Neural progenitor cell (in vitro differentiated cells): Measurements from ENCODE around the gene ARHGAP19. TPM values are rescaled to one million over a fixed set of nuclear protein-coding genes. Genes with fewer than 3 reads are reported as not detected.

ENCODE experiments used
- DNase-seq: peaks from one replicate; pipeline ENCODE4 v3.0.0-alpha.2; 2016; ENCODE audit warnings: low spot score
- H2AFZ ChIP-seq: fragments of 200-600 bp; sonication (generic); replicated peaks from 2 replicates; pipeline ENCODE4 v1.6.1; 2016; ENCODE audit warnings: antibody characterized with exemption
- H3F3A ChIP-seq: fragments of 200-600 bp; sonication (generic); 2 replicates; pipeline ENCODE4 v1.6.1; 2016; ENCODE audit warnings: antibody characterized with exemption, low read depth
- H3K27ac ChIP-seq: fragments of 200-600 bp; sonication (generic); 2 replicates; pipeline ENCODE4 v1.5.1; 2016; ENCODE audit warnings: mild to moderate bottlenecking
- H3K27me3 ChIP-seq: fragments of 200-600 bp; sonication (generic); 2 replicates; pipeline ENCODE4 v1.6.1; 2016; ENCODE audit warnings: mild to moderate bottlenecking, moderate library complexity
- H3K36me3 ChIP-seq: fragments of 200-600 bp; sonication (generic); 2 replicates; pipeline ENCODE4 v1.5.1; 2016
- H3K4me1 ChIP-seq: fragments of 200-600 bp; sonication (generic); 2 replicates; pipeline ENCODE4 v1.6.1; 2016; ENCODE audit warnings: mixed run types
- H3K4me2 ChIP-seq: fragments of 200-600 bp; sonication (generic); 2 replicates; pipeline ENCODE4 v1.6.1; 2016
- H3K4me3 ChIP-seq: fragments of 200-600 bp; sonication (generic); 2 replicates; pipeline ENCODE4 v1.5.1; 2016
- H3K79me2 ChIP-seq: fragments of 200-600 bp; sonication (generic); 2 replicates; pipeline ENCODE4 v1.6.1; 2016; ENCODE audit warnings: low read depth
- H3K9ac ChIP-seq: fragments of 200-600 bp; sonication (generic); 2 replicates; pipeline ENCODE4 v1.6.1; 2016
- H3K9me3 ChIP-seq: fragments of 200-600 bp; sonication (generic); 2 replicates; pipeline ENCODE4 v1.5.1; 2016; ENCODE audit warnings: low read depth
- H4K20me1 ChIP-seq: fragments of 200-600 bp; sonication (generic); 2 replicates; pipeline ENCODE4 v1.6.1; 2016; ENCODE audit warnings: low read depth
- H3K27ac Mint-ChIP-seq: 3 replicates; pipeline ENCODE4 v1.8.0; 2021; ENCODE audit warnings: mixed read lengths
- H3K27me3 Mint-ChIP-seq: 2 replicates; pipeline ENCODE4 v1.8.0; 2022; ENCODE audit warnings: low read depth, mild to moderate bottlenecking, inconsistent platforms, moderate library complexity, mixed read lengths; ENCODE audit not compliant: insufficient read depth
- H3K36me3 Mint-ChIP-seq: 3 replicates; pipeline ENCODE4 v1.8.0; 2021; ENCODE audit warnings: mixed read lengths
- H3K4me1 Mint-ChIP-seq: 3 replicates; pipeline ENCODE4 v1.8.0; 2021; ENCODE audit warnings: mixed read lengths
- H3K4me3 Mint-ChIP-seq: 3 replicates; pipeline ENCODE4 v1.8.0; 2021; ENCODE audit warnings: mild to moderate bottlenecking, moderate library complexity, mixed read lengths
- H3K9me3 Mint-ChIP-seq: 3 replicates; pipeline ENCODE4 v1.8.0; 2020; ENCODE audit warnings: mixed read lengths
- EZH2 ChIP-seq: fragments of 200-600 bp; sonication (generic); IDR thresholded peaks from 2 replicates; pipeline ENCODE4 v1.6.1; 2017; ENCODE audit warnings: antibody characterized with exemption, mild to moderate bottlenecking, moderate library complexity
- EZH2phosphoT487 ChIP-seq: fragments of 200-600 bp; sonication (generic); IDR thresholded peaks from 2 replicates; pipeline ENCODE4 v1.6.1; 2017; ENCODE audit warnings: antibody characterized with exemption
- total RNA-seq: library from RNA; depleted of rRNA; stranded (reverse); fragments of >200 nt; gene quantifications from 2 replicates; pipeline ENCODE4 v1.2.3, GENCODE V29; 2015; ENCODE audit warnings: low replicate concordance
- TF ChIP-seq, protein P1 (sequence below): fragments of 200-600 bp; sonication (generic); IDR thresholded peaks from 2 replicates; pipeline ENCODE4 v1.5.1; 2017; ENCODE audit warnings: antibody characterized with exemption, mild to moderate bottlenecking

ARHGAP19 gene
- total RNA-seq, 1 donor from 2014 or later, result 88.8 TPM

GRCh38 chr10:97250952-97251351 lies 41.5 kb downstream of the ARHGAP19 start:
- H3K27ac Mint-ChIP-seq, result no peak overlapping the region
- Histone ChIP-seq H3K9me3 (no peaks in the 10 kb centered on the region), H3K79me2 (no peaks in the 10 kb centered on the region), H3K27me3 (no peaks in the 10 kb centered on the region), H4K20me1 (no peaks in the 10 kb centered on the region), H3K4me2 (no peak overlapping the region), H3K36me3 (peaks cover 5% of the 10 kb centered on the region), H3F3A (peaks cover 7% of the 10 kb centered on the region), H3K4me3 (no peak overlapping the region), H3K27ac (no peak overlapping the region), H2AFZ (no peak overlapping the region), H3K9ac (no peak overlapping the region), H3K4me1 (peaks cover 5% of the 10 kb centered on the region)
- no peaks in the 10 kb centered on the region for H3K27me3 Mint-ChIP-seq
- TF ChIP-seq, protein P1, sequence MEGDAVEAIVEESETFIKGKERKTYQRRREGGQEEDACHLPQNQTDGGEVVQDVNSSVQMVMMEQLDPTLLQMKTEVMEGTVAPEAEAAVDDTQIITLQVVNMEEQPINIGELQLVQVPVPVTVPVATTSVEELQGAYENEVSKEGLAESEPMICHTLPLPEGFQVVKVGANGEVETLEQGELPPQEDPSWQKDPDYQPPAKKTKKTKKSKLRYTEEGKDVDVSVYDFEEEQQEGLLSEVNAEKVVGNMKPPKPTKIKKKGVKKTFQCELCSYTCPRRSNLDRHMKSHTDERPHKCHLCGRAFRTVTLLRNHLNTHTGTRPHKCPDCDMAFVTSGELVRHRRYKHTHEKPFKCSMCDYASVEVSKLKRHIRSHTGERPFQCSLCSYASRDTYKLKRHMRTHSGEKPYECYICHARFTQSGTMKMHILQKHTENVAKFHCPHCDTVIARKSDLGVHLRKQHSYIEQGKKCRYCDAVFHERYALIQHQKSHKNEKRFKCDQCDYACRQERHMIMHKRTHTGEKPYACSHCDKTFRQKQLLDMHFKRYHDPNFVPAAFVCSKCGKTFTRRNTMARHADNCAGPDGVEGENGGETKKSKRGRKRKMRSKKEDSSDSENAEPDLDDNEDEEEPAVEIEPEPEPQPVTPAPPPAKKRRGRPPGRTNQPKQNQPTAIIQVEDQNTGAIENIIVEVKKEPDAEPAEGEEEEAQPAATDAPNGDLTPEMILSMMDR, result no peak
- no peak for TF ChIP-seq EZH2phosphoT487
- TF ChIP-seq EZH2, result no peak
- H3K36me3 Mint-ChIP-seq, result peaks cover 16% of the 10 kb centered on the region
- H3K4me1 Mint-ChIP-seq, result no peaks in the 10 kb centered on the region
- DNase-seq, result no peak
- H3K4me3 Mint-ChIP-seq, result no peak overlapping the region
- H3K9me3 Mint-ChIP-seq, result no peaks in the 10 kb centered on the region

DNA sequence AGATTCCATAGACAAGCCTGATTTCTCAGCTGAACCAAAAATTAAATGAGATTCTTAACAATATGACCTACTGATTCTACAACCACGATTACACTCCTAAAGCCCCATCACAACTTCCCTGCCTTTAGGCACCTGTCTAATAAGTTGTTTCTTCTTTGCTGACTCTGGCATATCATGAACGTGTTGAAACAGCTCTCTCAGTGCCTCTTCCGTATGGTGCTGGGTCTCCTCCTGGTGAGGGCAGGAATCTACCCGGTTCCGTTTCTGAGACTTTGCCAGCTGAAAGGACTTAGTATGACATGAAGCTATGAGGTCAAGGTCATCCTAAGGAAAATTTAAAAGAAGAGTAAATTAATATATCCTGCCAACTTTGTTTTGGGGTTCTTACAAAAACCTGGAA lies 48.6 kb downstream of the ARHGAP19 start:
- no peak overlapping the region for H3K4me2 ChIP-seq
- no peak overlapping the region for H3K27ac ChIP-seq
- peaks cover 15% of the 10 kb centered on the region for H3K36me3 Mint-ChIP-seq
- no peaks in the 10 kb centered on the region for H3K27me3 Mint-ChIP-seq
- no peaks in the 10 kb centered on the region for H3F3A ChIP-seq
- no peaks in the 10 kb centered on the region for H4K20me1 ChIP-seq
- peaks cover 5% of the 10 kb centered on the region for H3K36me3 ChIP-seq
- no peak overlapping the region for H3K4me3 ChIP-seq
- no peak for TF ChIP-seq EZH2
- TF ChIP-seq, protein P1, result no peak
- TF ChIP-seq EZH2phosphoT487, result no peak
- no peaks in the 10 kb centered on the region for H3K79me2 ChIP-seq
- no peak overlapping the region for H2AFZ ChIP-seq
- no peaks in the 10 kb centered on the region for H3K4me1 ChIP-seq
- H3K9me3 Mint-ChIP-seq, result no peaks in the 10 kb centered on the region
- no peaks in the 10 kb centered on the region for H3K9me3 ChIP-seq
- H3K9ac ChIP-seq, result no peak overlapping the region
- H3K27me3 ChIP-seq, result no peaks in the 10 kb centered on the region
- H3K27ac Mint-ChIP-seq, result no peak overlapping the region
- DNase-seq, result no peak
- H3K4me1 Mint-ChIP-seq, result no peaks in the 10 kb centered on the region
- H3K4me3 Mint-ChIP-seq, result no peak overlapping the region

DNA sequence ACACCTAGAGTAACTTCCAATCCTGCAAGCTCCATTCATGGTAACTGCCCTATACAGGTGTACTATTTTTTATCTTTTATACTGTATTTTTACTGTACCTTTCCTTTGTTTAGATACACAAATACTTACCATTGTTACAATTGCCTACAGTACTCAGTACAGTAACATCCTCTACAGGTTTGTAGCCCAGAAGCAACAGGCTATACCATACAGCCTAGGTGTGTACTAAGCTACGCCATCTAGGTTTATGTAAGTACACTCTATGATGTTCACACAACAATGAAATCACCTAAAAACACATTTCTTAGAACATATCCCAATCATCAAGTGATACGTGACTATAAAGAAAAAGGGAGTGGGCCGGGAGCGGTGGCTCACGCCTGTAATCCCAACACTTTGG lies 53.6 kb downstream of the ARHGAP19 start:
- no peak overlapping the region for H3K27ac ChIP-seq

More for the DNA sequence above, 53.6 kb downstream of the ARHGAP19 start:
- no peak overlapping the region for H3K4me2 ChIP-seq
- no peaks in the 10 kb centered on the region for H3K9me3 Mint-ChIP-seq
- no peak overlapping the region for H2AFZ ChIP-seq
- H3K36me3 ChIP-seq, result no peaks in the 10 kb centered on the region
- H3K9me3 ChIP-seq, result no peaks in the 10 kb centered on the region
- H4K20me1 ChIP-seq, result peaks cover 3% of the 10 kb centered on the region
- no peaks in the 10 kb centered on the region for H3K27me3 ChIP-seq
- H3K4me1 Mint-ChIP-seq, result no peaks in the 10 kb centered on the region
- H3K79me2 ChIP-seq, result no peaks in the 10 kb centered on the region
- peaks cover 12% of the 10 kb centered on the region for H3K36me3 Mint-ChIP-seq
- H3F3A ChIP-seq, result peaks cover 13% of the 10 kb centered on the region
- TF ChIP-seq EZH2 (no peak), EZH2phosphoT487 (no peak)
- TF ChIP-seq, protein P1, result no peak
- H3K4me3 Mint-ChIP-seq, result no peak overlapping the region
- no peaks in the 10 kb centered on the region for H3K27me3 Mint-ChIP-seq
- H3K4me1 ChIP-seq, result no peaks in the 10 kb centered on the region
- no peak overlapping the region for H3K4me3 ChIP-seq
- no peak overlapping the region for H3K27ac Mint-ChIP-seq
- DNase-seq, result no peak
- H3K9ac ChIP-seq, result no peak overlapping the region
